PC-9 (cell line): Measurements from ENCODE around the gene BRF1.

Experiments used
- CTCF ChIP-seq: fragments of 200-600 bp; sonication (generic); conservative IDR thresholded peaks from 2 replicates; pipeline ENCODE4 v1.6.1; 2017; ENCODE audit warnings: mixed run types, antibody characterized with exemption, mild to moderate bottlenecking, moderate library complexity
- EZH2 ChIP-seq: fragments of 200-600 bp; sonication (generic); IDR thresholded peaks from 2 replicates; pipeline ENCODE4 v1.8.0; 2017; ENCODE audit warnings: antibody characterized with exemption, low read depth

- TF ChIP-seq CTCF = no peak
- no peak for TF ChIP-seq EZH2
Observed at GRCh38 chr14:105226198-105226597, 74.6 kb downstream of the BRF1 start.
